Activated CD4-positive, alpha-beta T cell treated with anti-CD3 and anti-CD28 coated beads for 24 hours (primary cell): ENCODE measurements around the gene CYSRT1.
"Not testable (repeated sequence)": the region's sequence is repeated elsewhere in the genome, so short reads cannot be mapped to it uniquely, and the experiment has no call there.

ENCODE experiments used
- DNase-seq, 2 donors: peaks; one replicate each; pipeline ENCODE4 v3.0.0-alpha.2; 2020; ENCODE audit warnings: low read depth in 2 of 2

The CYSRT1 gene

GRCh38 chr9:137236936-137237421, 12.0 kb downstream of the CYSRT1 start:
- DNase-seq, result no peak

GRCh38 chr9:137237759-137238726, 13.1 kb downstream of the CYSRT1 start:
- DNase-seq, result no peak

GRCh38 chr9:137239541-137240200, 14.7 kb downstream of the CYSRT1 start:
- DNase-seq, result not testable (repeated sequence)

GRCh38 chr9:137240318-137240840, 15.4 kb downstream of the CYSRT1 start:
- DNase-seq, result peak; percentile 48 to 49

- DNase-seq, result peak; percentile 93
Observed at GRCh38 chr9:137240841-137241489, 16.0 kb downstream of the CYSRT1 start, which contains the start of gene TUBB4B. Gene TUBB4B, plus strand, starts transcription at chr9:137241287. Its CDS starts 74 bp downstream, at chr9:137241361.

GRCh38 chr9:137241490-137242268, 16.7 kb downstream of the CYSRT1 start:
- DNase-seq, result peak; percentile 40 to 55

- no peak for DNase-seq
Observed at GRCh38 chr9:137242269-137243203, 17.6 kb downstream of the CYSRT1 start.

GRCh38 chr9:137243266-137243625, 18.3 kb downstream of the CYSRT1 start:
- not testable (repeated sequence) for DNase-seq

GRCh38 chr9:137243626-137244485, 18.9 kb downstream of the CYSRT1 start:
- DNase-seq, result no peak

- no peak for DNase-seq
Observed at GRCh38 chr9:137244486-137245449, 19.8 kb downstream of the CYSRT1 start.

- DNase-seq, result no peak
Observed at GRCh38 chr9:137245450-137246421, 20.8 kb downstream of the CYSRT1 start.

- no peak for DNase-seq
Observed at GRCh38 chr9:137247135-137247915, 22.4 kb downstream of the CYSRT1 start.

GRCh38 chr9:137247916-137248175, 22.9 kb downstream of the CYSRT1 start:
- no peak for DNase-seq

GRCh38 chr9:137250329-137251193, 25.6 kb downstream of the CYSRT1 start:
- no peak for DNase-seq

- DNase-seq, result no peak
Observed at GRCh38 chr9:137251194-137251461, 26.2 kb downstream of the CYSRT1 start, which contains the start of gene STPG3. Gene STPG3, plus strand, starts transcription at chr9:137251286. Its CDS starts 1 bp downstream, at chr9:137251287.
